GM21515 (cell line): ENCODE data around the gene DOK1.
A peak's percentile ranks its signal among the peaks of the same experiment; 100 is the strongest.

ENCODE experiments used
- ATAC-seq: cut with Tn5 transposase; IDR thresholded peaks from one replicate; pipeline ENCODE4 v1.9.1; 2021; ENCODE audit not compliant: unreplicated experiment

Gene DOK1

GRCh38 chr2:74553892-74554819 lies at the start of gene DOK1, which contains the start of gene LOXL3:
TSS of gene DOK1 (plus strand) at chr2:74554720. CDS start at chr2:74554755, 35 bp downstream.
TSS of gene LOXL3 (minus strand) at chr2:74553942. CDS start at chr2:74552634, 1,308 bp downstream.
- peak; percentile 48 for ATAC-seq

- ATAC-seq = no peak
These were observed 48.9 kb upstream of the DOK1 start for GRCh38 chr2:74505448-74506246.

GRCh38 chr2:74507145-74507925 lies 47.2 kb upstream of the DOK1 start, which contains the start of gene PCGF1:
TSS of gene PCGF1 (minus strand) at chr2:74507695. CDS start at chr2:74507668, 27 bp downstream.
- ATAC-seq = peak; percentile 88

- ATAC-seq = peak; percentile 12
These were observed 46.5 kb upstream of the DOK1 start for GRCh38 chr2:74507926-74508520.

GRCh38 chr2:74510272-74510671 lies 44.2 kb upstream of the DOK1 start:
- no peak for ATAC-seq

- ATAC-seq = no peak
These were observed 43.2 kb upstream of the DOK1 start for GRCh38 chr2:74511104-74511989.

- ATAC-seq = no peak
These were observed 41.5 kb upstream of the DOK1 start for GRCh38 chr2:74512744-74513604.

- ATAC-seq = no peak
These were observed 40.7 kb upstream of the DOK1 start for GRCh38 chr2:74513605-74514367.

GRCh38 chr2:74514368-74515270 lies 39.9 kb upstream of the DOK1 start, which contains the start of gene TLX2:
TSS of gene TLX2 (plus strand) at chr2:74514450. CDS start at chr2:74514807, 357 bp downstream.
- ATAC-seq = no peak

- ATAC-seq = no peak
These were observed 39.1 kb upstream of the DOK1 start for GRCh38 chr2:74515271-74515980.

GRCh38 chr2:74515981-74516633 lies 38.4 kb upstream of the DOK1 start:
- ATAC-seq = no peak

GRCh38 chr2:74516650-74517049 lies 37.9 kb upstream of the DOK1 start:
- no peak for ATAC-seq

GRCh38 chr2:74522516-74522915 lies 32.0 kb upstream of the DOK1 start:
- no peak for ATAC-seq

- no peak for ATAC-seq
These were observed 30.5 kb upstream of the DOK1 start for GRCh38 chr2:74524005-74524404.

GRCh38 chr2:74524955-74525716 lies 29.4 kb upstream of the DOK1 start:
- ATAC-seq = no peak
